Stimulated activated CD8-positive, alpha-beta memory T cell treated with anti-CD3 and anti-CD28 coated beads, Interleukin-15, amount 100 ng/mL, for 4 hours (primary cell): Measurements from ENCODE around the gene EGR1.

ENCODE experiments used
- DNase-seq, 2 donors: peaks; one replicate each; pipeline ENCODE4 v3.0.0-alpha.2; 2020; ENCODE audit warnings: low read depth in 2 of 2

EGR1 gene

GRCh38 chr5:138453590-138453989, 11.7 kb upstream of the EGR1 start:
- DNase-seq, result no peak

DNA sequence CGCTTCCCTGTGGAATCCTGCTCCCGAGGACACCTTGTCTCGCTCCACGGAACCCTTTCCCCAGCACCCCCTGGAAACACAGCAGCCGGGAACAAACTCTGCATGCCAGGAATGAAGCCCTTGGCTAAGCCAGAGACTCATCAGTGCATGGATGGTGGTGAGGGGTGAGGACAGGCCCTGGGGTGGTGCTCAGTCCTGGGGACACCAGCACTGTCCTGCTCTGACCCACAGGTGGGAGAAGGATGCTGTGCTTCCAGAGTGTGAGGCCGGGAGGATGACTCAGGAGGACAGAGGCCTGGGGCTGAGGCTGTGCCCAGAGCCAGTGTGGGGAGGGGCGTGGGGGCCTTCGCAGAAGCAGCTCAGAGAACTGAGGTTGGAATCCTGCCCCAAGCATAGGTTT, 11.2 kb upstream of the EGR1 start:
- no peak for DNase-seq

DNA sequence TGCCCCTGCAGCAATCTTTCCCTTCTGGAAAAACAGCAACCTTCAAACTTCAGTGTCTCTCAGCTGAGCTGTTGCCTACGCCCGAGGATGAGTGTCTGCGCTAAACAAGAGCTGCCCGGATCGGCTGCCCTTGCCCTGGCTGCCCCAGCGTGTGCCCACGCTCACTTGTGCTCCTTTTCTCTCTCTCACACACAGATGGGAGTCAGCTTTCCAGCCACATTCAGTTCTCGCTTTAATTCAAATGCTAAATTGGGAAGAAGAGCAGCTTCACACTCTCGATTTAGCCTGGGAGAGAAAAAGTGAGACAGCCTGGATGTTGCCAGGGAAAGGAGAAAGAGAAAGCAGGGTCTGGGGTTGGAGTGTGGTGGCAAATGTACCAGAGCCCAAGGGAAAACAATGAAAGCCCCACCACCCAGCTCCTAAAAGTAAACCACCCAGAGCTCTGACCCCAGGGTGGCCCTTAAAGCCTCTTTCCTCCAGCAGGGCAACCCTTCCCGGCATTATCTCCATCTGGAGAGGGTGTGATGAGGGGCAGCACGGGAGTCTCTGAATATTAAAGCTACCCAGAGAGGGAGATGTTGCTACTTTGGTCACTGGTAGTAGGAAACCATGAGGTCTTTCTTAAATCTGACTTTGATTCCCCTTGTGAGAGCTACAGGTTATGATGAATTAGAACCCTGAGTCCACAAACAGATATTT, 9.9 kb upstream of the EGR1 start:
- no peak for DNase-seq

DNA sequence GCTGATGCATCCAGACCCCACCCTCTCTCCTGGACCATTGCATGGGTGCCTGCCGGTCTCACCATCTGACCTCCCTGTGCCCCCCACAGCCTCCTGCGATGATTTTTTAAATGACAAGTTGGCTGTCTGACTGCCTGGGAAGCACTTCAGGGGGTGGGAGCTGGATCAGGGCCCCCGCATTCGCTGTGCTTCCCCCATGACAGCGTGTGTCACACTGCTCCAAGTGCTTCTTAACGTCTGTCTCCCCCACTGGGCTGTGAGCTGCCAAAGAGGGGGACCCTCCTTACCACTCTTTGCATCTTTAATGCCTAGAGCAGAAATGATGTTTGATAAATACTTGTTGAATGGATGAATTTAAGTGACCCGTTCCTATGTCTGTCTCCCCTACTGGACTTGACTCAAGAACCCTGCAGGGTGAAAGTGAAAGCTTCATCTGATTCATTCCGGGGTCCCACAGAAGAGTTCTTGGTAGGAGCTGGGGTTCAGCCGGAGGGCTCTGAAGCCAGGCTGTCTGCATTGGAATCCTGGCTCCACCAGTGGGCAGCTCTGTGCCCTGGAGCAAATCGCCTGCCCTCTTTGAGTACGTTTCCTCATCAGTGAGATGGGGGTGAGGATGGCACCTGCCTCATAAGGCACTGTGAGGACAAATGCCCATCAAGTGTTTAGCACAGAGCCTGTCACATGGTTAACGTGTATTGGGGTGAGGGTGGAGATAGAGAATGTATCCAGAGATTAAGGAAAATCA, 7.6 kb upstream of the EGR1 start:
- no peak for DNase-seq

DNA sequence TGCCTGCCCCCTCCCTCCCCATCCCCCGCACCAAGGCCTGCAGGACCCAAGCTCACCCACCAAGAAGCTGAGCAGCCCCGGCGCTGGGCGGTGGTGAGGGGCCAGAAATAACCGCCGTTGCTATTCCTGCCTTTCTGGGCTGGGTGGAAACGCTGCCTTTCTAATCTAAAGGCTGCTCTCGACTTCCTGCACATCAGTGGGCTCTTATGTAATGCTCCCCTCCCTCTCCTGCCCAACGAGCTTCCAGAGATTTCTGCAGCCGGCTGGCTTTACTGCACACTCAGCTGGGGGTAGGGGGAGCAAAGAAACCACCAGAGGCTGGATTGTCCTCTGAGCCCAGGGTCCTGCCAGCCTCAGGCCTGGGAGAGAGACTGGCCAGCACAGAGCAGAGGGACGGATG, 6.9 kb upstream of the EGR1 start:
- DNase-seq, result no peak

- DNase-seq, result no peak
Observed at GRCh38 chr5:138458856-138459255, 6.4 kb upstream of the EGR1 start.

DNA sequence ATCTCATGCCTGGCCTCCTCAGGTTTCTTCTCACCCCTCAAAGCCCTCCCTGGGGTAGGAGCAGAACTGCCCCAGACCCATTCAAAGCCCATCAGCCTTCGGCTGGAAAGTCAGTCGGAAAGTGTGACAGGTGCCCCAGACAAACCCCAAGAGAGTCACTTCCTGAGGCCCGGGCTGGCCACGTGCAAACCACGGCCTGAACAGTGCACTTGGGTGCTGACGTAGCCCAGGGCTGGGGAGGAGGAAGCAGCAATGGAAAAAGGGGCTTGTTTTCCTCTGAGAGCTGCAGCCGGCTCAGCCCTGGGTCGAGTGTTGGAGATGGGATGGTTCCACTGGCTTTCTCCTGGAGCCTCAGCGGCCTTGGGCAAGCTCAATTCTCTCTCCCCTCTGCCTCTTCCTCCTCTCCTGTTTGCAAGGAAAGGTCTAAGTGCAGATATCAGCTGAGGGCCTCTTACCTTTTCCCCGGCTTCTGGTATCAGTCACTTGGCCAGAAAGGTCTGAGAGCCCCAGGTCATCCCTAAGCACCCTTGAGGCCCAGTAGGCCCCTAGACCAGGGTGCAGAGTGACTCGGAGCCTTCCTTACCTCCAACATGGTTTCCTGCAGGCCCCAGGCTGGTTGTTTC, 5.9 kb upstream of the EGR1 start:
- DNase-seq, result peak; percentile 84 to 89

DNA sequence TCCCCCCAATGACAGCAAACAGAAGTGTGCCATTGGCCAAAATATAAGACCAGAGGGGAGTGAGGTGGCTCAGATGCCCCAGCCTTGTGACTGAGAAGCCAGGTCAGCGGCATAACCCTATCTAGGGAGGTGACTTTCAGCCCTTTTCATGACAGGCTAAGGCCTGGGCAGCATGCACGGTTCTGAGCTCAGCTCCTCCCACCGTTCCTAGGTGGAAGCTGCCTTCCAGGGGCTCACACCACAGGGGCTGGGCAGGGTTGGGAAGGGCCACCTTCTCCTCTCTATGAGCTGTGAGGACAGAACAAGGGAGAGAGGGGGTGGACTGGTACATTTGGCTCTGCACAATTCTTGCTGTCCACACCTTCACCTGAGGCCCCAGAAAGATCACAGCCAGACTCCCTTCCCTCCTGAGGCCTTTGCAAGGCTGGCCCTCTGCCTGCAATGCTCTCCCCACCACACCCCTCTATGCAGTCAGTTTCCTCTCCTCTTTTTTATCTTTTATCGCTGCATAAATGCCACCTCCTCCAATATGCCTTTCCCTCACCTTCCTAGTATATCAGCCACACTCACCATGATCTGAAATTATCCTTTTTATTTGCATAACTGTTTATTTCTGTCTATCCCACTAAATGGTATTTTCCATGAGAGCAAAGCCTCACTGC, 5.1 kb upstream of the EGR1 start:
- DNase-seq, result no peak

DNA sequence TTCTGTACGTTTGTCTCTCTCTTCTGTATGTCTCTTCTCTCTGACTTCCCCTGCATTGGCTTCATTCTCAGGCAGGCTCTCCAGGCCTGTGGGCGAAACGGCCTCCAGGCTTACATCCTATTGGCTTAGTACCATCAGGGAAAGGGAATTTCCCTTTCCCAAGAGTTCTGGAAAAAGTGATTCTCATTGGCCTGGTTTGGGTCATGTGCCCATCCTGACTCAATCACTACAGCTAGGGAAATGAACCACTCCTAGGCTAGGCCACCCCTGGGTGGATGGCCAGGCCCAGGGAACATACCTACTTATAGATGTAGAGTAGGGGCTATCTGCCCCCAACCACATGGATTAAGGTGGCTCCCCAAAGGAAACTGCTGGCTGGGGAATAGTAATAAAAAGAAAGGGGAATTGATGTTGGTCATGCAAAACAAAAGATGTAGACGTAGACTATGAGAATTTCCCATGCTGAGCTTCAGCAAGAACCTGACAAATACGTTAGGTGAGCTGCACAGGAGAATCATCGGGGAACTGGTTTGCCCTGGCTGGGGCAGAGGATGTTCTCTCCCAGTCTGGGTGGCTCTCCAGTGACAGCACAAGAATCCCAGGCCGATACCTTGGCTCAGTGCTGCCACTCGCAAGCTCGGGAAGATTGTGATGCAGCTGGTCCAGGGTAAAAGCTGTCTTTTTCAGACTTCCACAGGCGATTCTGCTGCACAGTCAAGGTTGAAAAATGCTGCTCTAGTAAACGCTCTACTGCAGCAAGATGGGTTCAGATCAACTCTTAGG, 3.7 kb upstream of the EGR1 start:
- no peak for DNase-seq

- no peak for DNase-seq
Observed at GRCh38 chr5:138463419-138464007, 1.8 kb upstream of the EGR1 start.

GRCh38 chr5:138464008-138464387, 1.3 kb upstream of the EGR1 start:
- peak; percentile 80 to 88 for DNase-seq

DNA sequence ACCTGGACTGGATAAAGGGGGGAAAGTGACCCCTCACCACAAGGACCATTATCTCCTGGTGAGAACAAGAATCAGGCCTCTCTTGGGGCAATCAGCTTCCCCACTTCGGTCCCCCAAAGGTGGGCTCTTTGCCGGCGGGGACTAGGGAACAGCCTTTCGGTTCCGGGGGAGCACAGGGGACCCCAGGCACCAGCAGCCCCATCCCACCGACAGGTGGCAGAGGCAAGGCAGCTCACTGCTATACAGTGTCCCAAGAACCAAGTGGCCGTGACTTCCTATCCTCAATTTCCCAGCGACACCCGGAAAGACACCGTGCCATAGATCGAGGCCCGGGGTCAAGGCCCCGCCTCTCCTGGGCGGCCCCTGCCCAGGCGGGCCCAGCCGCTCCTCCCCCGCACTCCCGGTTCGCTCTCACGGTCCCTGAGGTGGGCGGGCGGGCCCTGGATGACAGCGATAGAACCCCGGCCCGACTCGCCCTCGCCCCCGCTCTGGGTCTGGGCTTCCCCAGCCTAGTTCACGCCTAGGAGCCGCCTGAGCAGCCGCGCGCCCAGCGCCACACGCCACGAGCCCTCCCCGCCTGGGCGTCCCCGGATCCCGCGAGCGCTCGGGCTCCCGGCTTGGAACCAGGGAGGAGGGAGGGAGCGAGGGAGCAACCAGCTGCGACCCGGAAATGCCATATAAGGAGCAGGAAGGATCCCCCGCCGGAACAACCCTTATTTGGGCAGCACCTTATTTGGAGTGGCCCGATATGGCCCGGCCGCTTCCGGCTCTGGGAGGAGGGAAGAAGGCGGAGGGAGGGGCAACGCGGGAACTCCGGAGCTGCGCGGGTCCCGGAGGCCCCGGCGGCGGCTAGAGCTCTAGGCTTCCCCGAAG, 655 bp upstream of the EGR1 start:
- peak; percentile 92 to 94 for DNase-seq

DNA sequence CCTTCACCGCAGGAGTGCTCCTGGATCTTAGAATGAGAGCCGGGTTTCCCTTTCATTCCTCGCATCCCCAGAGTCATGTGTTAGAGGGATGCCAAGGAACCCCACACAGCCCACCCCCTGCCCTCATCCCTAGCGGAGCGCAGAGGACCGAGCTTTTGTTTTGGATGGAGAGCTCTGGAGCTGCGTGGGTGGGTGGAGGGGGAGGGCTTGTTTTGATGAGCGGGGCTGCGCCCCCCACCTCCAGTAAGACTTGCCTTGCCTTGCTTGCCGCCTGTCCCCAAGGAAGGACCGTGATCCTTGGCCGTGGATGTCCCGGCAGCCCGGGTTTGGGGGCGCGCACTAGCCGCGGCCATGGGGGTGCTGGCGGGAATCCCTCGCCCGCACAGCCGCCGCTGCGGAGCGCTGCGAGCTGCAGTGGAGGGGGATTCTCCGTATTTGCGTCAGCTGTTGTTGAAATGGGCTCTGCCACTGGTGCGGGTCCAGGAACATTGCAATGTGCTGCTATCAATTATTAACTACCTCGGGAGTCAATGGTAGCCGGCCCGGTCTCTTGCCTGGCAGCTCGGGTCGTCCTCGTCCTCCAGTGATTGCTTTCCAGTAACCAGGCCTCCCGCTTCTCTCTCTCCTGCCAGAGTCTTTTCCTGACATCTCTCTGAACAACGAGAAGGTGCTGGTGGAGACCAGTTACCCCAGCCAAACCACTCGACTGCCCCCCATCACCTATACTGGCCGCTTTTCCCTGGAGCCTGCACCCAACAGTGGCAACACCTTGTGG, 1.0 kb downstream of the EGR1 start:
- DNase-seq, result no peak

- no peak for DNase-seq
Observed at GRCh38 chr5:138466900-138467710, 1.8 kb downstream of the EGR1 start.

DNA sequence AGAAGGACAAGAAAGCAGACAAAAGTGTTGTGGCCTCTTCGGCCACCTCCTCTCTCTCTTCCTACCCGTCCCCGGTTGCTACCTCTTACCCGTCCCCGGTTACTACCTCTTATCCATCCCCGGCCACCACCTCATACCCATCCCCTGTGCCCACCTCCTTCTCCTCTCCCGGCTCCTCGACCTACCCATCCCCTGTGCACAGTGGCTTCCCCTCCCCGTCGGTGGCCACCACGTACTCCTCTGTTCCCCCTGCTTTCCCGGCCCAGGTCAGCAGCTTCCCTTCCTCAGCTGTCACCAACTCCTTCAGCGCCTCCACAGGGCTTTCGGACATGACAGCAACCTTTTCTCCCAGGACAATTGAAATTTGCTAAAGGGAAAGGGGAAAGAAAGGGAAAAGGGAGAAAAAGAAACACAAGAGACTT, 2.4 kb downstream of the EGR1 start:
- DNase-seq, result no peak

DNA sequence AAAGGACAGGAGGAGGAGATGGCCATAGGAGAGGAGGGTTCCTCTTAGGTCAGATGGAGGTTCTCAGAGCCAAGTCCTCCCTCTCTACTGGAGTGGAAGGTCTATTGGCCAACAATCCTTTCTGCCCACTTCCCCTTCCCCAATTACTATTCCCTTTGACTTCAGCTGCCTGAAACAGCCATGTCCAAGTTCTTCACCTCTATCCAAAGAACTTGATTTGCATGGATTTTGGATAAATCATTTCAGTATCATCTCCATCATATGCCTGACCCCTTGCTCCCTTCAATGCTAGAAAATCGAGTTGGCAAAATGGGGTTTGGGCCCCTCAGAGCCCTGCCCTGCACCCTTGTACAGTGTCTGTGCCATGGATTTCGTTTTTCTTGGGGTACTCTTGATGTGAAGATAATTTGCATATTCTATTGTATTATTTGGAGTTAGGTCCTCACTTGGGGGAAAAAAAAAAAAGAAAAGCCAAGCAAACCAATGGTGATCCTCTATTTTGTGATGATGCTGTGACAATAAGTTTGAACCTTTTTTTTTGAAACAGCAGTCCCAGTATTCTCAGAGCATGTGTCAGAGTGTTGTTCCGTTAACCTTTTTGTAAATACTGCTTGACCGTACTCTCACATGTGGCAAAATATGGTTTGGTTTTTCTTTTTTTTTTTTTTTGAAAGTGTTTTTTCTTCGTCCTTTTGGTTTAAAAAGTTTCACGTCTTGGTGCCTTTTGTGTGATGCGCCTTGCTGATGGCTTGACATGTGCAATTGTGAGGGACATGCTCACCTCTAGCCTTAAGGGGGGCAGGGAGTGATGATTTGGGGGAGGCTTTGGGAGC, 3.1 kb downstream of the EGR1 start:
- DNase-seq, result no peak

- no peak for DNase-seq
Observed at GRCh38 chr5:138468966-138469539, 3.8 kb downstream of the EGR1 start.
